K562 treated with DMSO at 1 percent for 12 hours (cell line): Measurements from ENCODE around the gene HAND1. TPM values are rescaled to one million over a fixed set of nuclear protein-coding genes. Genes with fewer than 3 reads are reported as not detected.

Experiments
- total RNA-seq: library from RNA; unstranded; fragments of 300-600 nt; gene quantifications from 2 replicates; pipeline ENCODE4 v1.2.3, GENCODE V29; 2022; ENCODE audit not compliant: insufficient read depth

The HAND1 gene
- not detected in 2 replicates for total RNA-seq

DNA sequence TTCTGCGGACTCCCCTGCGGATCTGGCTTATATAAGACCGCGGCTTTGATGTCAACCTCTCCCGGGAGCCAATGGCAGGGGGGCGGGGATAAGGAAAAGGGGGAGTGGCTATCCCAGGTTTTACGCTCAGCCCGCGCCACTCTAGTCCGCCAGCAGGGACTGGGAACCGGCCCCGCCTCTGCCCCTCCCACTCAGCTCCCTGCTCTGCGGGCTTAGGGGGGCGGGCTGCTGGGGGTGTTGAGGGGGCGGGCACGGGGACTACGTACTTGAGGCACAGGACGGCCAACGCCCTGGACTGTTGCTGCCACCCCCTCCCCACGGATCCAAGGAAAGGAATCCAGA is at the start of gene HAND1:
Gene HAND1 (minus strand): TSS at position 4 of the 342 bp plus-strand sequence. CDS start 219 bp downstream, outside the sequence.

DNA sequence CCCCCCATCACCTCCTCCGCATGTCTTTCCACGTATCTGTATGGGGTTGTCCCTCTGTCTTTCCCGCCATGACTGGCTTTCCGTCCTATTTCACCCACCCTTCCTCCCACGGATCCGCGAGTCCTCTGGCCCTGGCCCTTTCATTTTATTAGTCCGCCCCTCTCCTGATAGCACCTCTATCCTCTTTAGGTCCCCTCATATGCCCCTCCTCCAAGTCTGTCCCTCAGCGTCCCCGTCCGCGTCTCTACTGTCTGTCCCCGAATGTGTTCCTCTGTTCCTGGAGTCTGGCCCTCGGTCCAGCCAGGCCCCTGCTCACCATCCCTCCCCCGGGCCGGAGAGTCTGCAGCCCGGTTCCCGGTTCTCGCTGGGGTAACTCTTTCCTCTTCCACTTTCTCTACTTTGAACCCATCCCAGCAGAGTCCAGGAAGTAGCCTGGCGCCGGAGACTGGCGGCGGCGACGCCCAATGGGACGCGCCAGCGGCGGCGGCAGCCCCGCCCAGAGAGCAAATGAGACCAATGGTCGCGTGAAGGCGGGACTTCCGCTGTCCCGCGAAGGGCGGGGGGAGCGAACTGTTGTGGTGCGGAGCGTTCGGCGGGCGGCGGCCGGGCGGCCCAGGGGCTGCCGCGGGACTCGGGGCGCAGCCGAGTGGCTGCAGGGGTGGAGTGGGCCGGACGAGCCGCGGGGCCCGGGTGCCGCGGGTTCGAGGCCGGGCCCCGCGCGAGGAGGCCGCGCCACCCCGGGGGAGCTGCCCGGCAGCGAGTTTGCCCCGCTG is 32.4 kb downstream of the HAND1 start, which contains the start of gene SAP30L:
Gene SAP30L (plus strand): TSS at position 576 of the 773 bp plus-strand sequence. CDS start 608 bp downstream, outside the sequence.

Other genes with a start within 250 kb of the HAND1 start
- 22.1 and 33.9 TPM in 2 replicates for gene SAP30L, start 32.2 kb downstream of the HAND1 start, total RNA-seq